ENCODE results near the gene CLN6.

CLN6 gene

DNA sequence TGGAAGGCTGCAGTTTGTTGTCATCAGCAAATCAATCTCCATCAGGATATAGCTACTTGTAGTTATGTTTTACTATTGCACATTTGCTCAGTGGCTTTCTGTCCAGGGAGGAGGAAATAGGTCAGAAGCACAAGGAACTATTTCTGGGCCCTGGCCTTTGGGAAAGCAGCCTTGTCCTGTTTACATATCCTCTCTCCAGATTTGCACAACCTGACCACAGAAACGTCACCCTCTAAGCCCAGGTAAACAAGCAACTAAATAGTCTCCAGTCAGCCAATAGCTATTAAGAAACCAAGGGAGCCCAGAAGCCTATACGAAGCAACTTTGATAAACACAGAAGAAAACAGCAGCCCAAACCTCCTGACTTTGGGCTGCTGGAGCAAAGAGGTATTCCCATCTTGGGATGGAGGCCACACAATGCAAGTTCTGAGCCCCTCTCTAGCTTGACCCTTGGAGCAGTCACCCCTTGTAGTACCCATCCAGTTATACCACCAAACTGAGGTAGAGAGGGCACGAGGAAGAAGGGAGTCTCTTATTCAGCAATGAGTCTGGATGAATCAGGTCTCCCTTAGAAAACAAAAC lies 45.7 kb upstream of the CLN6 start:
- Histone ChIP-seq H3F3A (ENCODE audit: low read depth) (no peaks in the 10 kb centered on the region; the same call in 1 of the 2 replicates), H4K20me1 (ENCODE audit: insufficient read depth, low read length, poor library complexity, severe bottlenecking) (peaks cover 21% of the 10 kb centered on the region), H3K4me1 (ENCODE audit: insufficient read depth, low read length, poor library complexity, severe bottlenecking) (peaks cover 27% of the 10 kb centered on the region), H3K4me3 (ENCODE audit: low read length, poor library complexity, severe bottlenecking) (no peak overlapping the region), H3K9me3 (ENCODE audit: insufficient read depth, low read depth, low read length) (no peaks in the 10 kb centered on the region), H3K27me3 (ENCODE audit: insufficient read depth, low read length, poor library complexity, severe bottlenecking) (no peaks in the 10 kb centered on the region), H3K36me3 (ENCODE audit: insufficient read depth, low read length) (no peaks in the 10 kb centered on the region), H3K4me2 (ENCODE audit: low read depth, low read length, poor library complexity, severe bottlenecking) (no peak overlapping the region), H2AFZ (ENCODE audit: low read length) (no peak overlapping the region), H3K79me2 (ENCODE audit: insufficient read depth, low read length) (peaks cover 22% of the 10 kb centered on the region), H3K9me2 (replicated peaks; ENCODE audit: low read depth, low read length) (no peaks in the 10 kb centered on the region), H3K9ac (ENCODE audit: low read depth, low read length, poor library complexity, severe bottlenecking) (no peak overlapping the region)
- TF ChIP-seq EZH2phosphoT487 (IDR thresholded peaks at IDR 0.05; ENCODE audit: borderline replicate concordance) = no peak
- TF ChIP-seq CTCF (conservative IDR thresholded peaks at IDR 0.05; ENCODE audit: low read length) = no peak

GRCh38 chr15:68274201-68274848 lies 44.8 kb upstream of the CLN6 start:
- H3K4me1 ChIP-seq (ENCODE audit: insufficient read depth, low read length, poor library complexity, severe bottlenecking) = peaks cover 18% of the 10 kb centered on the region

DNA sequence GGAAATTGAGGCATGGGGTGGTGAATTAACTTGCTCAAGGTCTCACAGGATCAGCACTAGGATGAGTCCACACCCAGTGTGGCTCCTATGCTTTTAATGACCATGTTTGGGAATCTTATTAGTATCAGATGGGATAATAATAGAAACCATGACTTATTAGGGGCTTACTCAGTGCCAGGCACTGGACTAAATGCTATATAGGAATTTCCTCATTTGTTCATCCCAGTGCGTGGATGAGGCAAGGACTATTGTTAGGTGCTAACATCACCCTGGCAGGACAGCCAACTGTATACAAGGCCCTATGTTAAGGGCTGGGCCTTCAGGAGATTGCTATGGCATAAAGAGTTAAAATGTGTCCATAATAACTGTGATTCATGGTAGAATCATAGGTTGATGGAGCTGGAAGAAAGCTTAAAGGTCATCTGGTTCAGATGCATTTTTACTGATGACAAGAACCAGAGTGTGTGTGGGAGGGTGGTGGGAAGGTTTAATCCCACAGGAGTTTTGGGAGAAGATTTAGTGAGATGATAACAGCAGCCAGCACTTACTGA lies 43.3 kb upstream of the CLN6 start:
- no peaks in the 10 kb centered on the region for H3K27me3 ChIP-seq (ENCODE audit: insufficient read depth, low read length, poor library complexity, severe bottlenecking)
- no peak overlapping the region for H3K4me2 ChIP-seq (ENCODE audit: low read depth, low read length, poor library complexity, severe bottlenecking)
- peaks cover 10% of the 10 kb centered on the region for H3K4me1 ChIP-seq (ENCODE audit: insufficient read depth, low read length, poor library complexity, severe bottlenecking)
- no peaks in the 10 kb centered on the region for H3K9me3 ChIP-seq (ENCODE audit: insufficient read depth, low read depth, low read length)
- no peak for TF ChIP-seq EZH2phosphoT487 (IDR thresholded peaks at IDR 0.05; ENCODE audit: borderline replicate concordance)
- TF ChIP-seq CTCF (conservative IDR thresholded peaks at IDR 0.05; ENCODE audit: low read length) = no peak
- H3F3A ChIP-seq (ENCODE audit: low read depth) = no peaks in the 10 kb centered on the region; the same call in 1 of the 2 replicates
- H3K4me3 ChIP-seq (ENCODE audit: low read length, poor library complexity, severe bottlenecking) = no peak overlapping the region
- H3K79me2 ChIP-seq (ENCODE audit: insufficient read depth, low read length) = no peaks in the 10 kb centered on the region
- H3K9ac ChIP-seq (ENCODE audit: low read depth, low read length, poor library complexity, severe bottlenecking) = no peak overlapping the region
- H4K20me1 ChIP-seq (ENCODE audit: insufficient read depth, low read length, poor library complexity, severe bottlenecking) = no peaks in the 10 kb centered on the region
- H2AFZ ChIP-seq (ENCODE audit: low read length) = no peak overlapping the region
- no peaks in the 10 kb centered on the region for H3K9me2 ChIP-seq (replicated peaks; ENCODE audit: low read depth, low read length)
- no peaks in the 10 kb centered on the region for H3K36me3 ChIP-seq (ENCODE audit: insufficient read depth, low read length)

More at GRCh38 chr15:68274201-68274848, 44.8 kb upstream of the CLN6 start:
- Histone ChIP-seq H4K20me1 (ENCODE audit: insufficient read depth, low read length, poor library complexity, severe bottlenecking) (peaks cover 12% of the 10 kb centered on the region), H3K79me2 (ENCODE audit: insufficient read depth, low read length) (peaks cover 13% of the 10 kb centered on the region), H2AFZ (ENCODE audit: low read length) (no peak overlapping the region), H3K9me3 (ENCODE audit: insufficient read depth, low read depth, low read length) (no peaks in the 10 kb centered on the region), H3K9me2 (replicated peaks; ENCODE audit: low read depth, low read length) (no peaks in the 10 kb centered on the region), H3K27me3 (ENCODE audit: insufficient read depth, low read length, poor library complexity, severe bottlenecking) (no peaks in the 10 kb centered on the region), H3F3A (ENCODE audit: low read depth) (no peaks in the 10 kb centered on the region; the same call in 1 of the 2 replicates), H3K9ac (ENCODE audit: low read depth, low read length, poor library complexity, severe bottlenecking) (no peak overlapping the region), H3K4me2 (ENCODE audit: low read depth, low read length, poor library complexity, severe bottlenecking) (no peak overlapping the region), H3K36me3 (ENCODE audit: insufficient read depth, low read length) (no peaks in the 10 kb centered on the region), H3K4me3 (ENCODE audit: low read length, poor library complexity, severe bottlenecking) (no peak overlapping the region)
- TF ChIP-seq EZH2phosphoT487 (IDR thresholded peaks at IDR 0.05; ENCODE audit: borderline replicate concordance) (no peak), CTCF (conservative IDR thresholded peaks at IDR 0.05; ENCODE audit: low read length) (no peak)
